Measurements from ENCODE around the gene ITPR2.

ITPR2 gene

DNA sequence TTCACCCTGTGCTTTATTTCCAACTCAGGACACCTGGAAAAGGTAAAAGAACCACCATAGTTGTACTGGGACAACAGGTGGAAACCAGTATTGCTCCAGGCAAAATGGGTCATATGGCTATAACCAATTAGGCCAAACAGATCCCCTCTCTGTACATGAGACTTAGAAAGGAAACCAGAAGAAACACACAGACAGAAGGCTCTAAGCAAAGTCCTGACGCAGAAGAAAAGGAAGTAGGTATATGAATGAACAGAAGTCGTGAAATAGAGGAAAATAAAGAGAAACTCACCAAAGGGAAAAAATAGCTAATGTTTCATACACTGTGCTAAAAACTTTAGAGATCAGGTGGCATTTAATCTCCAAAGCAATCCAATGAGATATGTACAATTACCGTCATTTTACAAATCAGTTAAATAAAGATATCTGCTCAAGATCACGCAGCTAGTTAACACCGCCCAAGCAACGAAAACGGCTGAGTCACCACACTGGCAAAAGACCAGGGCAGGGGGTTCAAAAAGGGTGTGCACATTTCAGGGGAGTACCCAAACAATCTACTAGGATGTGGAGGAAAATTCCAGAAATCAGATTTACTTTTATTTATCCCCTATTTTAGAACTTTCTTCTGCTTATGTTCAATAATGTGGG, 82.3 kb downstream of the ITPR2 start:
- no peak for ATAC-seq (ENCODE audit: low read depth)
- H3K36me3 ChIP-seq (ENCODE audit: low read depth) = no peaks in the 10 kb centered on the region
- H3K4me3 ChIP-seq (ENCODE audit: severe bottlenecking) = no peak overlapping the region
- peaks cover 28% of the 10 kb centered on the region for H3K4me1 ChIP-seq (ENCODE audit: insufficient read depth, poor library complexity, severe bottlenecking)
- H3K9me3 ChIP-seq (ENCODE audit: severe bottlenecking) = no peaks in the 10 kb centered on the region
- no peaks in the 10 kb centered on the region for H3K27me3 ChIP-seq (ENCODE audit: insufficient read depth, poor library complexity, severe bottlenecking)
- TF ChIP-seq, protein P1, sequence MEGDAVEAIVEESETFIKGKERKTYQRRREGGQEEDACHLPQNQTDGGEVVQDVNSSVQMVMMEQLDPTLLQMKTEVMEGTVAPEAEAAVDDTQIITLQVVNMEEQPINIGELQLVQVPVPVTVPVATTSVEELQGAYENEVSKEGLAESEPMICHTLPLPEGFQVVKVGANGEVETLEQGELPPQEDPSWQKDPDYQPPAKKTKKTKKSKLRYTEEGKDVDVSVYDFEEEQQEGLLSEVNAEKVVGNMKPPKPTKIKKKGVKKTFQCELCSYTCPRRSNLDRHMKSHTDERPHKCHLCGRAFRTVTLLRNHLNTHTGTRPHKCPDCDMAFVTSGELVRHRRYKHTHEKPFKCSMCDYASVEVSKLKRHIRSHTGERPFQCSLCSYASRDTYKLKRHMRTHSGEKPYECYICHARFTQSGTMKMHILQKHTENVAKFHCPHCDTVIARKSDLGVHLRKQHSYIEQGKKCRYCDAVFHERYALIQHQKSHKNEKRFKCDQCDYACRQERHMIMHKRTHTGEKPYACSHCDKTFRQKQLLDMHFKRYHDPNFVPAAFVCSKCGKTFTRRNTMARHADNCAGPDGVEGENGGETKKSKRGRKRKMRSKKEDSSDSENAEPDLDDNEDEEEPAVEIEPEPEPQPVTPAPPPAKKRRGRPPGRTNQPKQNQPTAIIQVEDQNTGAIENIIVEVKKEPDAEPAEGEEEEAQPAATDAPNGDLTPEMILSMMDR (IDR thresholded peaks at IDR 0.05; ENCODE audit: poor library complexity, severe bottlenecking) = no peak
- H3K27ac ChIP-seq (ENCODE audit: poor library complexity, severe bottlenecking) = peak overlapping the region; percentile 78
- DNase-seq (ENCODE audit: low spot score) = no peak

DNA sequence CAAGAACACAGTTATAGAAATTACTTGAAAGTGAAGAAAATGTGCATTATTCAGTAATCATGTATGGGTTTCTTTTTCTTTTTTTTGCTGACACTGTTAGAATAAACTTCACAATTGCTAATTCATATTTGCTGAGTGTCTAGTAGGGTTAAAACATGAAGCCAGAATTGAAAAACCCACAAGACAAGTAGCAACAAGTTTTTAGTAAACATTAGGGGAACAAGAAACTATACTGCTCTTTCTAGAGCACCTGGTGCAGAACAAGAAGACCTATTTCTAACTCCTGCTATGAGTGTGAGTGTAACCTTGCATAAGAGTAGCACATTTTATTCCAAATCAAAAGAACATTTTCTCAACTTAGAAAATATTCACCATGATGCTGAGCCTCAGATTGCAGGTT, 83.2 kb downstream of the ITPR2 start:
- no peaks in the 10 kb centered on the region for H3K9me3 ChIP-seq (ENCODE audit: severe bottlenecking)
- no peak overlapping the region for H3K4me3 ChIP-seq (ENCODE audit: severe bottlenecking)
- TF ChIP-seq, protein P1 (IDR thresholded peaks at IDR 0.05; ENCODE audit: poor library complexity, severe bottlenecking) = no peak
- no peak for DNase-seq (ENCODE audit: low spot score)
- peak; percentile 50 for ATAC-seq (ENCODE audit: low read depth)
- no peaks in the 10 kb centered on the region for H3K36me3 ChIP-seq (ENCODE audit: low read depth)
- peak overlapping the region; percentile 78 for H3K27ac ChIP-seq (ENCODE audit: poor library complexity, severe bottlenecking)
- H3K27me3 ChIP-seq (ENCODE audit: insufficient read depth, poor library complexity, severe bottlenecking) = no peaks in the 10 kb centered on the region
- H3K4me1 ChIP-seq (ENCODE audit: insufficient read depth, poor library complexity, severe bottlenecking) = peaks cover 28% of the 10 kb centered on the region

DNA sequence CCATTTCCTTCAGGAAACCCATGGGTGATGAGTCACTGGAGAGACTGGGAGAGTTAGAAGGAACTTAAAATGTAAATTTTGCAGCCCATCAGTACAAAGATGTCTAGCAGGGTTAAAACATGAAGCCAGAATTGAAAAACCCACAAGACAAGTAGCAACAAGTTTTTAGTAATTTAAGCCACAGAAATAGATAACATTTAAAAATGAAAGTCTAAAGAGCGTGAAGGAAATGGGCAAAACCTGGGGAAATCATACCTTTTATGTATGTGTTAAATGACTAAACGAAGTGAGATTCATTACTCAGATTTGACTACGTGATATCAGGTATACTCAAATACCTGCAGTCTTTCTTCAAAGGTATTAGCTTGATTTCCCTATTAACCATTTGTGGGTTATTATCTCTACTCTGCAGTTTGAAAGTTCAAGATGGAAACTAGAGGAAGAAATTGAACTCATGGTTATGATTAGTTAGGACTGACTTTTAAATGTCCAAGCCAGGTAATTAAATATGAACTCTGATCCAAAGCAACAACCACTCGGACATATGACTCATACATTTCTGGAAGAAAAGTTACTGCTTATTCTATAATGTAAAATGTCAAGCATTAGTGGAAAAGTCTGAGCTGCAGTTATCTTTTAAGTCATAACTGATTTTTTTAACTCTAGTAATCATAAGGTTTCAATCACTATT, 84.1 kb downstream of the ITPR2 start:
- H3K27ac ChIP-seq (ENCODE audit: poor library complexity, severe bottlenecking) = peak overlapping the region; percentile 78
- H3K9me3 ChIP-seq (ENCODE audit: severe bottlenecking) = no peaks in the 10 kb centered on the region
- TF ChIP-seq, protein P1 (IDR thresholded peaks at IDR 0.05; ENCODE audit: poor library complexity, severe bottlenecking) = no peak
- DNase-seq (ENCODE audit: low spot score) = no peak
- H3K36me3 ChIP-seq (ENCODE audit: low read depth) = no peaks in the 10 kb centered on the region
- ATAC-seq (ENCODE audit: low read depth) = peak; percentile 67
- H3K4me3 ChIP-seq (ENCODE audit: severe bottlenecking) = peak overlapping the region; percentile 2
- peaks cover 28% of the 10 kb centered on the region for H3K4me1 ChIP-seq (ENCODE audit: insufficient read depth, poor library complexity, severe bottlenecking)
- no peaks in the 10 kb centered on the region for H3K27me3 ChIP-seq (ENCODE audit: insufficient read depth, poor library complexity, severe bottlenecking)

DNA sequence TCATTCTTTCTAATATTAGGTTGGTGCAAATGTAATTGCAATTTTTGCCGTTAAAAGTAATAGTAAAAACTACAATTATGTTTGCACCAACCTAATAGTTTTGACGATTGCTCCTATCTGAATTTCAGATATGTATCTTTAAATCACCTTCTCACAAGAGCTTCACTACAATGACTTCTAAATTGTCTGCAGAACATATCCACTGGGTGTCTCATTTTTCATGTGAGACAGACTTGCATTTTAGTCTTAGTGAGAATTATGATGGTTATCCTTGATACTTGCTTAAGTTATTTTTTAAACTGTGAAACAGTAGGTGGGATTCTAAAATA, 84.6 kb downstream of the ITPR2 start:
- H3K4me1 ChIP-seq (ENCODE audit: insufficient read depth, poor library complexity, severe bottlenecking) = peaks cover 28% of the 10 kb centered on the region
- DNase-seq (ENCODE audit: low spot score) = no peak
- peak overlapping the region; percentile 78 for H3K27ac ChIP-seq (ENCODE audit: poor library complexity, severe bottlenecking)
- H3K9me3 ChIP-seq (ENCODE audit: severe bottlenecking) = no peaks in the 10 kb centered on the region
- H3K27me3 ChIP-seq (ENCODE audit: insufficient read depth, poor library complexity, severe bottlenecking) = no peaks in the 10 kb centered on the region
- no peak overlapping the region for H3K4me3 ChIP-seq (ENCODE audit: severe bottlenecking)
- no peak for ATAC-seq (ENCODE audit: low read depth)
- no peaks in the 10 kb centered on the region for H3K36me3 ChIP-seq (ENCODE audit: low read depth)
- TF ChIP-seq, protein P1 (IDR thresholded peaks at IDR 0.05; ENCODE audit: poor library complexity, severe bottlenecking) = no peak

DNA sequence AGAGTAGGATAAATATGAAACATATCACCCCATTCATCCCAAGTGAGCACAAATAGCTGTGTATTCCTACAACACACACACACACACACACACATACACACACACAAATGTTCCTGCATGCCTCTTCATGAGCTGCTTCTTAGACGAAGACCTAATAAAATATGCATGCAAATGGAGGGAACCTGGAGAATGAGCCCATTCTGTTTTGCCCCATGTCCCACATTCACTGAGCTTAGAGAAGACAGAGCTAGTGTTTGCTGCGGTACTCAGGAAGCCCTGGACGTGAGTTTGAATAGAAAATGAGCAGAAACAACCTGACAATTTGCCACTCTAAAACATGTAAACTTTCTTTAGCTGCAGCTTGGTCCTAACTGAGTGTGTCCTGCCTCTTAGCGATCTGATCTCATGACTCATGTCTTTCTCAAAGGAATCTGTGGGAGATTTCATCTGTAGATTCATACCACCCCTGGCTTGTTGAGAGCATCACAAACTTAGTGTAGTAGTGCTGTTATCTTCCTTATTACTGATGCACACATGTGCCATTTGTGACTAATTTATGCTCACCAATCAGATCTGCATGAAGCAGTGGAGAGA, 86.8 kb downstream of the ITPR2 start:
- no peaks in the 10 kb centered on the region for H3K36me3 ChIP-seq (ENCODE audit: low read depth)
- H3K27ac ChIP-seq (ENCODE audit: poor library complexity, severe bottlenecking) = no peak overlapping the region
- H3K27me3 ChIP-seq (ENCODE audit: insufficient read depth, poor library complexity, severe bottlenecking) = no peaks in the 10 kb centered on the region
- H3K4me3 ChIP-seq (ENCODE audit: severe bottlenecking) = no peak overlapping the region
- ATAC-seq (ENCODE audit: low read depth) (peak; percentile 83), DNase-seq (ENCODE audit: low spot score) (no peak)
- TF ChIP-seq, protein P1 (IDR thresholded peaks at IDR 0.05; ENCODE audit: poor library complexity, severe bottlenecking) = no peak
- H3K9me3 ChIP-seq (ENCODE audit: severe bottlenecking) = no peaks in the 10 kb centered on the region
- peaks cover 28% of the 10 kb centered on the region for H3K4me1 ChIP-seq (ENCODE audit: insufficient read depth, poor library complexity, severe bottlenecking)
